Lower leg skin (tissue), 4 donors: Measurements from ENCODE around the gene ZNF99. TPM values are rescaled to one million over a fixed set of nuclear protein-coding genes. Genes with fewer than 3 reads are reported as not detected.
A peak's percentile ranks its signal among the peaks of the same experiment; 100 is the strongest.

Experiments used
- DNase-seq, 2 donors: peaks; one replicate each; pipeline ENCODE4 v3.0.0-alpha.2; 2019; ENCODE audit warnings: low spot score in 2 of 2
- H3K4me3 ChIP-seq: fragments of 200-600 bp; sonication (generic); 2 replicates; pipeline ENCODE4 v1.5.1; 2017; ENCODE audit warnings: mild to moderate bottlenecking, low read depth; ENCODE audit not compliant: poor library complexity, severe bottlenecking
- POLR2A ChIP-seq, 2 donors: fragments of 450-650 bp; IDR thresholded peaks; one replicate each; pipeline ENCODE4 v1.6.1; 2016 to 2017; ENCODE audit warnings: antibody characterized with exemption in 2 of 2, mild to moderate bottlenecking in 1 of 2, moderate library complexity in 1 of 2
- WGBS, 2 donors: methylation state at CpG; one replicate each; pipeline ENCODE4 v1.1.5; 2018; 5-methylcytosine and 5-hydroxymethylcytosine counted together
- intact Hi-C: fragments of 100-400 bp; cut with DNase I; formaldehyde crosslinking; loops from one replicate; pipeline ENCODE4 v1.15.0; 2023; ENCODE audit warnings: low total_unique reads
- total RNA-seq, 4 donors: library from RNA; depleted of rRNA; stranded (reverse); fragments of >200 nt; gene quantifications; one replicate each; pipeline ENCODE4 v1.1.0, GENCODE V29; 2016
- TF ChIP-seq, protein P1 (sequence below), 3 donors: fragments of 450-650 bp; IDR thresholded peaks; one replicate each; pipeline ENCODE4 v1.5.1; 2016; ENCODE audit warnings: antibody characterized with exemption in 3 of 3, mild to moderate bottlenecking in 3 of 3, moderate library complexity in 2 of 3

Gene ZNF99
- total RNA-seq, result under 1 TPM in 3 of 4 donors, not detected in 1; 0.04 to 0.12 (median 0.10) TPM

DNA sequence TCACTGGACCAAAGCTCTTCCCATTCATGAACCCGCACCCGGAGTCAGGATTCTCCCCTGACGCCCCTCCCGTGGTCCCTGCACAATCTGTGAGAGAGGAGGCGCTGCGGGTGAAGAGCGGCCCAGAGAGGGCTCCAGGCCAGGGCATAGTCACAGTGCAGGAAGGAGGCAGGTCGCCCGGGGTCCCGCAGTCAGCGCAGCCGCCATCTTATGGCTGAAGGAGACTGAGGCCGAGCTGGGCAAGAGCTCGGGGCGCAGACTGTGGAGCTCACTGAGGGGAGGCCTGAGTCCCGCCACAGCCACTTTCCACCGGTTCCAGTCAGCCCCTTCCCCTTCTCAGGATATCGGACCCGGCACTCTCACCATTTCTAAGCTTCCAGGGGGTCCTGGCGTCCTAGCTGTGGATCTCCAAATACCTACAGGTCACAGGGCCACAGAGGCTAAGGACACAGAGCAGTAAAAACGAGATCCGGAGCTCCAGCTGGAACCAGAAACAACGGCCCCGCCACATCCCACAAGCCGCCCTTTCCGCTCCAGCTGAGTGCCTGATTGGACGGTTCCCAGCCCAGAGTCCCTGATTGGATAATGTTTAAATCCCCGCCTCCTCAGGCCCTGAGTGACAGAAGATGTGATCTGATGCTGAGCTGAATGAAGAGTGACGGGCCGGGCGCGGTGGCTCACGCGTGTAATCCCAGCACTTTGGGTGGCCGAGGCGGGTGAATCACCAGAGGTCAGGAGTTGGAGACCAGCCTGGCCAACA lies at the start of gene ZNF99:
TSS of gene ZNF99 (minus strand) at position 501 of the 760 bp plus-strand sequence. CDS start at position 366, 135 bp downstream.
- TF ChIP-seq, protein P1, sequence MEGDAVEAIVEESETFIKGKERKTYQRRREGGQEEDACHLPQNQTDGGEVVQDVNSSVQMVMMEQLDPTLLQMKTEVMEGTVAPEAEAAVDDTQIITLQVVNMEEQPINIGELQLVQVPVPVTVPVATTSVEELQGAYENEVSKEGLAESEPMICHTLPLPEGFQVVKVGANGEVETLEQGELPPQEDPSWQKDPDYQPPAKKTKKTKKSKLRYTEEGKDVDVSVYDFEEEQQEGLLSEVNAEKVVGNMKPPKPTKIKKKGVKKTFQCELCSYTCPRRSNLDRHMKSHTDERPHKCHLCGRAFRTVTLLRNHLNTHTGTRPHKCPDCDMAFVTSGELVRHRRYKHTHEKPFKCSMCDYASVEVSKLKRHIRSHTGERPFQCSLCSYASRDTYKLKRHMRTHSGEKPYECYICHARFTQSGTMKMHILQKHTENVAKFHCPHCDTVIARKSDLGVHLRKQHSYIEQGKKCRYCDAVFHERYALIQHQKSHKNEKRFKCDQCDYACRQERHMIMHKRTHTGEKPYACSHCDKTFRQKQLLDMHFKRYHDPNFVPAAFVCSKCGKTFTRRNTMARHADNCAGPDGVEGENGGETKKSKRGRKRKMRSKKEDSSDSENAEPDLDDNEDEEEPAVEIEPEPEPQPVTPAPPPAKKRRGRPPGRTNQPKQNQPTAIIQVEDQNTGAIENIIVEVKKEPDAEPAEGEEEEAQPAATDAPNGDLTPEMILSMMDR (IDR thresholded peaks at IDR 0.05), result no peak
- no peak for TF ChIP-seq POLR2A (IDR thresholded peaks at IDR 0.05)
- intact Hi-C loops, result no loop called here
- H3K4me3 ChIP-seq, result no peak within 1 kb of the TSS
- DNase-seq, result no peak
- 7 to 8% methylated on average over 33 to 36 of the region's 36 CpGs for WGBS, 2 donors

DNA sequence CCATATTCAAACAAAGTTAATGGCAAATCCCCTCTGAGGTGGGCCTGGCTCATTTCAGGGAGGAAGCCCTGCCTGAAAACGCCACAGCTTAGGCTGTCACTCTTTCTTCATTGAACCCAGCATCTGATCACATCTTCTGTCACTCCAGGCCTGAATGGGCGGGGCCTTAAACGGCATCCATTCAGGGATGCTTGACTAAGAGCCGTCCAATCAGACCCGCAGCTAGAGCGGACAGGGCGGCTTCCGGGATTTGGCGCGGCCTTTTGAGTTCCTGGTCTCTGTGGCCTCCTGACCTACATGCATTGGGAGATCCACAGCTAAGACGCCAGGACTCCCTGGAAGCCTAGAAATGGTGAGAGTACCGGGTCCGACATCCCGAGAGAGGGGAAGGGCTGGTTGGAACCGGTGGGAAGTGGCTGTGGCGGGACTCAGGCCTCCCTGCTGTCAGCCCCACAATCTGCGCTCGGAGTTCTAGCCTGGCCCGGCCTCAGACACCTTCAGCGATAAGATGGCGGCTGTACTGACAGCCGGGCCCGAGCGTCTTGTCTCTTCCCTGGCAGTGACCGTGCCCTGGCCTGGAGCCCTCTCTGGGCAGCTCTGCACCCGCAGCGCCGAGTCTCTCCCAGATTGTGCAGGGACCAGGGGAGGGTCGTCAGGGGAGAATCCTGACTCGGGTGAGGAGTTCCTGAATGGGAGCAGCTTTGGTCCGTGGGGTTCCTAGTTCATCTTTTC lies 48.2 kb upstream of the ZNF99 start, which contains the start of gene ZNF723:
TSS of gene ZNF723 (plus strand) at position 261 of the 732 bp plus-strand sequence. CDS start at position 350, 89 bp downstream.
- intact Hi-C loops, result no loop called here
- DNase-seq, result peak in 1 of 2 donors; percentile 56
- TF ChIP-seq POLR2A (IDR thresholded peaks at IDR 0.05), result no peak
- TF ChIP-seq, protein P1 (IDR thresholded peaks at IDR 0.05), result no peak
- H3K4me3 ChIP-seq, result no peak within 1 kb of the TSS
- 17 to 19% methylated on average over 31 of the region's 31 CpGs for WGBS, 2 donors

DNA sequence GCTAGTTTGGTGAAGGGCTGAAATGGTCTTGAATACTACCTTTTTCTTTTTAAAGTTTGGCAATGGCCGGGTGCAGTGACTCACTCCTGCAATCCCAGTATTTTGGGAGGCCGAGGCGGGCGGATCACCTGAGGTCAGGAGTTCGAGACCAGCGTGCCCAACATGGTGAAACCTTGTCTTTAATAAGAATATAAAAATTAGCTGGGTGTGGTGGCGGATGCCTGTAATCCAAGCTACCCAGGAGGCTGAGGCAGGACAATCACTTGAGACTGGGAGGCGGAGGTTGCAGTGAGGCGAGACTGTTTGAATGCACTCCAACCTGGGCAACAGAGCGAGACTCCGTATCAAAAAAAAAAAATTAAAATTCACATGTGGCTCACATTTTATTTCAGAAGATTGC lies 47.3 kb upstream of the ZNF99 start:
- TF ChIP-seq, protein P1 (IDR thresholded peaks at IDR 0.05), result no peak
- TF ChIP-seq POLR2A (IDR thresholded peaks at IDR 0.05), result no peak
- no peak overlapping the region for H3K4me3 ChIP-seq
- intact Hi-C loops, result no loop called here
- DNase-seq, result peak in 1 of 2 donors; percentile 66
- 91 to 100% methylated on average over 11 of the region's 11 CpGs for WGBS, 2 donors

DNA sequence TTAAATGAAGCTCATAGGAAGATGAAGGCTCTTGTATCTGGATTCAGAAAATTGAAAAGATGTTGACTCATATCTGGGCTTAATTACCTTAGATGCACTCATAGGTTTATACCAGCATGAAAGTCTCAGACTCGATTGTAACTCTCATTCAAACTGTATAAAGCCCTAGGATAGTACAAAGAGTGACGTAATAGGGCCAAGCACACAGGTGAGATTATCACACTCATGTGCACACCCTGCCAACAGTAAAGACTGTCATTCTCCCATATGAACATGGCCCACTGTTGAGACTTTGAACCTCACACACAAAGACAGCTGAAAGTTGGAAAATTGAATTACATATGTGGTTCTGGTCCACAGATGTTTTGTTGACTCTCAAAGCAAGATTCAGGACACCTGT lies 30.2 kb upstream of the ZNF99 start:
- WGBS, 2 donors, result 76 to 78% methylated on average over 2 of the region's 2 CpGs
- TF ChIP-seq POLR2A (IDR thresholded peaks at IDR 0.05), result no peak
- TF ChIP-seq, protein P1 (IDR thresholded peaks at IDR 0.05), result no peak
- no peak for DNase-seq
- no peak overlapping the region for H3K4me3 ChIP-seq
- intact Hi-C loops, result no loop called here

DNA sequence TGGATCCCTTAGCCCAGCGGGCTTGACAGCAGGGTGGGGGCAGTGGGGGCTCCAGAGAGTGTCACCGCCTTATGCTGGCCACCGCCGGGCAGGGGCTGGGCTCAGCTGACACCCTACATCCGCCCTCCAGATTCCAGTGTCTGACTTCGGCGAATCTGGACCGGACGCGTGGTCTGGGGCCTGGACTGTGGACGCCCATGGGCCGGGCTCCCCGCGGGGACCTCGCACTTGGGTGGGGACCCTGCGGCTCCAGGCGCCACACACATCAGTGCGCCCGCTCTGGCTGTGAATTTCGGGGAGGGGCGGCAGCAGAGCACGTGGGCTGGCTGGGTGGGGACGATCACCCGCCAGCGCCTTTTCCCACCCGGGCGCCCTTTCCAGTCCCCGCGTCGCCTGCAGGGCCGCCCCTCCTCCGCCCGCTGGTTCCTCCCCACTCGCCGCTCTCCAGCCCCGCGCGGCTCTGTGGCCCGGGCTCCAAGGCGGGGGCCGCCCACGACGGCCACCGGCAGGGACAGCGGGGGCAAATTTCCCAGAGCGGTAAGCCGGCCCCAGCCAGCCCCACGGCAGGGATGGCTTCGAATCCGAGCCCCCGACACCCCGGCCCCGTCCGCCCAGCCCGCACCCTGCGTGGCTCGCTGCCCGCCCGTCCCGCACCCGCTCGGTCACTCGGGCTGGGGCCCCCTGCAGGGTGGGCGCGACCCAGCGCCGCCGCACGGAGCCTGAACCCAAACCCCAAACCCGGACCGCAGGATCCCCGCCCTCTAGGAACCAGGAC lies 23.3 kb upstream of the ZNF99 start:
- intact Hi-C loops, result no loop called here
- no peak overlapping the region for H3K4me3 ChIP-seq

More for the DNA sequence above, 23.3 kb upstream of the ZNF99 start:
- no peak for TF ChIP-seq POLR2A (IDR thresholded peaks at IDR 0.05)
- TF ChIP-seq, protein P1 (IDR thresholded peaks at IDR 0.05), result no peak
- DNase-seq, result no peak
- WGBS, 2 donors, result 8 to 10% methylated on average over 21 to 32 of the region's 72 CpGs
